Sciatic nerve (tissue), 2 donors: ENCODE data around the gene SHCBP1L. TPM values are rescaled to one million over a fixed set of nuclear protein-coding genes. Genes with fewer than 3 reads are reported as not detected.

Experiments used
- ATAC-seq: fragments of 200-7000 bp; cut with Tn5 transposase; one replicate; pipeline ENCODE4 v1.9.1; 2020; ENCODE audit warnings: mild to moderate bottlenecking, moderate library complexity
- DNase-seq: peaks from one replicate; pipeline ENCODE4 v3.0.0-alpha.2; 2020; ENCODE audit warnings: low spot score
- intact Hi-C: fragments of 100-400 bp; cut with DNase I; formaldehyde crosslinking; loops from one replicate; pipeline ENCODE4 v1.14.2; 2022
- total RNA-seq: library from RNA; stranded (reverse); fragmentation: NEBNext Ultra II Directional; extraction: Animal tissue kit (Norgen Biotek cat#: 25700); gene quantifications from one replicate; pipeline ENCODE4 v1.2.1, GENCODE V29; 2021
- donor health status: DM: no; HTN: no; CAD: no.
- donor health status: DM: no; HTN: no; CAD: no.

Gene SHCBP1L
- total RNA-seq = not detected

- peak; percentile 53 for ATAC-seq
- intact Hi-C loops = loop anchor here (1.0 to 10.0 kb wide), 2 partner anchors 22 to 282 kb away; no protein-coding TSS in a partner anchor
- no peak for DNase-seq
Measured at GRCh38 chr1:182952677-182953444, at the start of gene SHCBP1L. TSS of gene SHCBP1L (minus strand) at chr1:182953166. CDS start at chr1:182953133, 33 bp downstream.

DNA sequence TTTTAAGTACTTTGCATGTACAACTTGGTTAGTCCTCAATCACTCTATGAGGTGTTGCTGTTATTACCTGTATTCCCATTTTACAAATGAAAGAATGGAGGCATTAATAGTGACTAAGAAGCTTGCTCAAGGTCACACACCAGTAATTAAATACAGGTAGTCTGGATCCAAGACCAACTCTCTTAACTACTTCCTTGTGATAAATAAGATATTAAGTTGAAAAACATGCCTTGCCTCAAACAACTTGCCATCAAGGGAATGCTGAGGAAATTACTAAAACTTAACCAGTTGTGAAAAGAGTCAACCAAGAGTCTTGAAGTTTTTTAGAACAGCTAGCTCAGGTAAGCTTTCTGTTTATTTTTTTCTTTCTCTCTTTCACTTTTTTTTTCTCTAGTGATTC is 49.3 kb upstream of the SHCBP1L start:
- DNase-seq (no peak), ATAC-seq (no peak)
- intact Hi-C loops = no loop called here

DNA sequence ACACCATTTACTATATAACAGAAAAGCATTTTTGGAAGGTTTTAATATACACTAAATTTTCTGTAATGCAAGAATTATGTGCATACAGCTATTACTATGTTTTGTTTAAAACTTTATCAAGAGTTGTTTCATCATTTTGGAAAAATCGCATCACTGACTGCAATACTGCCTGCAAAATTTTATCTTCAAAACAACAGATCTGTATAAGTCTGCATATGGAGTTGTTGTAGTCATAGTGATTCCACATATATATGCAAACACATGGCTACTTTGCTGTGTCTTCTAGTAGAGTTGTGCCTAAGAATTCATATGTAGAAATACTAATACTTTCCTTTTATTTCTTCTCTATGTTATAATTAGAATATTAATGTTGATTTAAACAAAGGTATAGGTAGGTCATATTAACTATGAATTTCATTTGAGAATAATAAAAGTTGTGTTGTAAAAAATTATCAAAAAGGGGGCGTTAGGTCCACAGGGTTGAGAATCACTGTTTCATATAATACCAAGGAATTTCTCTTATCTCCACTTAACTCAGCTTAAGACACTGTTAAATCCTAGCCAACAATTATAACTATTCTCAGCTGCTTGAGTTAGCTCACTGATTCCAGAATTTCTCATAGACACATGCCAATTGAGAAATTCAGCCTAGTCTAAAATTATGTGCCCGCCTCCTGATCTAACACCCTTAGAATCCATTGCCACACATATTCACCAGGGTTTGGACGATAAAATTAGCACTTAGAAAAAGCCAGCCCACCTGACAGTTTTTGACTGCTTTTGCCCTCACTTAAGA is 47.4 kb upstream of the SHCBP1L start:
- ATAC-seq = peak; percentile 59

DNA sequence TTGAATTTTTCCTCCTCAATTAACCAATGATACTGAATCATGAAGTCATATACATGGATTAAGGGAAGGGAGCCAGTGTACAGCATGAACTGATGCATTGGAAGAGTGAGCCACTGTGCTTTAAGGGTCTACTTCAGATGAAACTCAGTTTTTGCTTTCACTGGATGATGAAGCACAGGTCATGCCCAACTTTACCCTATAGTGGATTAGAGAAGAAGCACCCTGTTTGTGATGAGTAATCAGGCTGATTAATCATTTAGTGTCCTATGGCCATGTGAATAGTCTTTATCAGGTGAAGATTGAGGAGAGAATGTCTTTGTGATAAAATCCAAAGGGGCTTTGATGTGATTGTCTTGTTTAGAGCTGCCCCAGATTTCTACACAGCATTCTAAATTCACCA is 45.5 kb upstream of the SHCBP1L start:
- DNase-seq (no peak), ATAC-seq (no peak)
- intact Hi-C loops = no loop called here

More for the DNA sequence above, 47.4 kb upstream of the SHCBP1L start:
- no peak for DNase-seq
- intact Hi-C loops = no loop called here

- intact Hi-C loops = no loop called here
- no peak for DNase-seq
- no peak for ATAC-seq
Measured at GRCh38 chr1:182996816-182997215, 43.9 kb upstream of the SHCBP1L start.

DNA sequence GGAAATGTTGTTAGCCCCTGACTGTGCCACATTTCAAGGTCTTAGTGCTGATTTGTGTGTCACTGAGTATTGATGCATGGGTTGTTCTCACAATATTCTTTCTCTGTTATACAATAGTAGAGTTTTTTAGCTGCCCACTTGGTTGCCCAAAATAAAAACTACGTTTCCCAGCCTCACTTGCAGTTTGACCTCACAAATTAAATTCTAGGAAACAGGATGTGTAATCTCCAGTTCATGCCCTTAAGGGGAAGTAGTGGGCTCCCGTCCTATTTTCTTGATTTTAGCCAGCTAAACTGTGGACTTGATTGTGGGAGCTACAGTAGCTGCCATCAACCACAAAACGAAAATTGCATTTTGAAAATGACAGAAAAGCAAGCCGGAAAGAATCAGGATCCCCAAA is 42.9 kb upstream of the SHCBP1L start:
- no peak for DNase-seq
- ATAC-seq = no peak
- intact Hi-C loops = no loop called here

DNA sequence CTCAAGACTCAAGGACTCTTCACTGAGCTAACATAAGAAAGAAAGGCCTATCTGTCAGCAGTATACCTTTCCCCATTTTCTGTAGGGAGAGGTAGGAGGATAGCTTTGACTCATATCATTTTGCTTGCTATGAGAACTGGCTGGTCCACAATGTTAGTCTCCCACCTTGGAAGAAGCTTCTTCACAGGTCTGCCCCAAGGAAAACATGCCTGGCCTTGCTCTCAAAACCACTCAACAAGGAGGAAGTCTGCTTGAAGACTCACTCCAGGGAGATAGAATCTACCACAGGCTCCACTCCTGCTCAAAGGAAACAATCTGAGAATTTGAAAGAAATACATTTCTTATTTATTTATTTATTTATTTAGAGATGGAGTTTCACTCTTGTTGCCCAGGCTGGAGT is 40.8 kb upstream of the SHCBP1L start:
- no peak for ATAC-seq

GRCh38 chr1:182990413-182991144 is 37.6 kb upstream of the SHCBP1L start:
- ATAC-seq (peak; percentile 74), DNase-seq (no peak)
- intact Hi-C loops = no loop called here

More for the DNA sequence above, 40.8 kb upstream of the SHCBP1L start:
- DNase-seq = no peak
- intact Hi-C loops = no loop called here

- intact Hi-C loops = no loop called here
- DNase-seq = no peak
- no peak for ATAC-seq
Measured at GRCh38 chr1:182985876-182986275, 32.9 kb upstream of the SHCBP1L start.

DNA sequence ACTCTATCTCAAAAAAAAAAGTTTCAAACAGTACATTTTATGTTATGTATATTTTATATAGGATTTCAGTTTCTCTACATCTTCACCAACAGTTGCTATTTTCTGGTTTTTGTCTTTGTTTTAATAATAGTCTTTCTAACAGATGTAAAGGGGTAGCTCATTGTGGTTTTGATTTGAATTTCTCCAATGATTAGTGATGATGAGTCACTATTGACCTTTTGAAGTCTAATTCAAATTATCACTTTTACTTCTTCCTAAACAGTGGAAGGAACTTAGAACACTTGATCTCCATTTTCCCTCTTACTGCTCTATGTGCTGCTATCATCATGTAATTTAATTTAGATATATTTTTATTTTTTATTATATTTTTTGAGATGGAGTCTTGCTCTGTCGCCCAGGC is 31.7 kb upstream of the SHCBP1L start:
- intact Hi-C loops = no loop called here
- DNase-seq = no peak
- no peak for ATAC-seq

DNA sequence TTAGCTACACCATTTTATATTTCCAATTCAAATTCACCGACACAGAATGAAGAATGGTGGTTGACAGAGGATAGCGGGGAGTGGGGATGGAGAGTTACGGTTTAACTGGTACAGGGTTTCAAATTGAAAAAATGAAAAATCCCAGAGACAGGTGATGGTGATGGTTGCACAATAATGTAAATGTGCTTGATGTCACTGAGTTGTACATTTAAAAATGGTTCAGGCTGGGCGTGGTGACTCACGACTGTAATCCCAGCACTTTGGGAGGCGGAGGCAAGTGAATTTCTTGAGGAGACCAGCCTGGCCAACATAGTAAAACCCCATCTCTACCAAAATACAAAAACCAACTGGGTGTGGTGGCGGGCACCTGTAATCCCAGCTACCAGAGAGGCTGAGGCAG is 31.2 kb upstream of the SHCBP1L start:
- DNase-seq (no peak), ATAC-seq (no peak)
- intact Hi-C loops = no loop called here

DNA sequence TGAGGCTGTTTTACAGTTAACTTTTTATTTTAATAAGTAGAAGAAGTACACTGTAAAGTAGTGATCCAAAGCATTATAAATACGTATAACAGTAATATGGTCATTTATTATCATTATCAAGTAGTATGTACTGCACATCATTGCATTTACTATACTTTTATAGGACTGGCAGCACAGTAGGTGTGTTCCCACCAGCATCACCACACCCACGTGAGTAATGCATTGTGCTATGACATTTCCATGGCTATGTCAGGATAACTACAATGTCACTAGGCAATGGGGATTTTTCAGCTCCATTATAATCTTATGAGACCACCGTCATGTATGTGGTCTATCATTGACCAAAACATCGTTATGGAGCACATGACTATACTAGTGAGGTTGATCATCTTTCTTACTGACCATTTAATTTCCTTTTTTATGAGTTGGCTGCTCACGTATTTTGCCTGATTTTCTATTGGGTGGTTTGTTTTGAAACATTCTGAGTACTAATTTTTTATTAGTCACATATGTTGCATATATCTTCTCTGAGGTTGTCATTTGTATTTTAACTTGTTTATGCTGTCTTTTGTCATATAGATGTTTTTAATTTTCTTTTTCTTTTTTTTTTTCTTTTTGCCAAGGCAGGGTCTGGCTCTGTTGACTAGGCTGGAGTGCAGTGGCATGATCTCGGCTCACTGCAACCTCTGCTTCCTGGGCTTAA is 25.3 kb upstream of the SHCBP1L start:
- intact Hi-C loops = no loop called here

DNA sequence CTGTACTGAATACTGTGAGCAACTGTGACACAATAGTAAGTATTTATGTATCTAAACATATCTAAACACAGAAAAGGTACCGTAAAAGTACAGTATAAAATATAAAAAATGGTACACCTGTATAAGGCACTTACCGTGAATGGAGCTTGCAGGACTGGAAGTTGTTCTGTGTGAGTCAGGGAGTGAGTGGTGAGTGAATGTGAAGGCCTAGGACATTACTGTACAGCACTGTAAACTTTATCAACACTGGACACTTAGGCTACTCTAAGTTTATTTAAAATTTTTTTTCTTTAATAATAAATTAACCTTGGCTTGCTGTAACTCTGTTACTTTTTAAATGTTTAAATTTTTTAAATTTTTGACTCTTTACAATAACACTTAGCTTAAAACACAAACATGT is 24.5 kb upstream of the SHCBP1L start:
- DNase-seq (no peak), ATAC-seq (no peak)
- intact Hi-C loops = no loop called here

More for the DNA sequence above, 25.3 kb upstream of the SHCBP1L start:
- no peak for ATAC-seq
- no peak for DNase-seq

DNA sequence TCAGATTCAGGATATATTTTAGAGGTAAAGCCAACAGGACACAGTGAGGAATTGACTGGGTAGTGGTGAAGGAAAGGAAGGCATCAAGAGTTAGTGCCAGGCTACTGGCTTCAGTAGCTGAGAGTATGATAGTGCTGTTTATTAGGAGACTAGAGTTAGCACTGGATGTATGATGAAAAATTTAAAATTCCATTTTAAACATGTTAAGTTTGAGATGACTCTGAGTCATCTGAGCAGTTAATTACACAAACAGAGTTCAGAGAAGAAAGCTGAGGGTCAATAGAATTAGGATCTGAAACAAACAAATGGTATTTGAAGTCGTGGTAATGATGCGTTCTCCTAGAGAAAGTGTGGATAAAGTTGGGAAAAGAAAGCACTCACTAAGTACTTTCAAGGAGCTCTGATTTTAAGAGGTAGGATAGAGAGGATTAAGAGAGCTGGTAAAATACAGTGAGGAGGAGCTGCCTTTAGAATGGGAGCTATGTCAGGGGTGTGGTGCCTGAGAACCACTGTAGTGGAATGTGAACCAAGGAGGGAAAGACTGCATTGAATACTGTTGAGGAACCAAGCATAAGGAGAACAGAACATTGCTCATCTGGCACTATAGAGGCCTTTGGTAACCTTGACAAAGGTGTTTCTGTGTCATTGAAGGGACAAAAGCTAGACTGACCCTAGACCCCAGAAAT is 21.7 kb upstream of the SHCBP1L start:
- no peak for DNase-seq
- intact Hi-C loops = no loop called here
- ATAC-seq = no peak

GRCh38 chr1:182972829-182973228 is 19.9 kb upstream of the SHCBP1L start:
- ATAC-seq (peak; percentile 72), DNase-seq (no peak)
- intact Hi-C loops = no loop called here

DNA sequence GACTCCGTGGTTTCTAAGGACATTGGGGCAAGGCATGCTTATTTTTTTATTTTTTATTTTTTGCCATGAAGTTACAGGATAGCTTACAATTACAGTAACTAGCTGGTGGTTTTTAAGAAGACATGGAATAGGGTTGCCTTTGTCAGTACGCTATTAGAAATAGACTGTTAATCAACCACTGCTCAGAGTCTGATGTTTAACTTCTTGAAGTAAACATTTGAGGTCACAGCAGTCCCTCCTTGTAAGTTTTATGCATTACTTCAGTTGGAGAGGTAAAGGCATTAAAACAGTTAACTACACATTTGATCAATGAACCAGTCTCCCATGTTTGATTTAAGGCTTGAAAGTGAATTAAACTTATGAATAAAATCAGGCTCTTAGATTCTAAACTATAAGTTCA is 19.3 kb upstream of the SHCBP1L start:
- ATAC-seq (no peak), DNase-seq (no peak)
- intact Hi-C loops = no loop called here

GRCh38 chr1:182971219-182971618 is 18.3 kb upstream of the SHCBP1L start:
- intact Hi-C loops = no loop called here
- DNase-seq (no peak), ATAC-seq (no peak)
